WERI-Rb-1 (cell line): ENCODE measurements around the gene GBP2.
"Not testable (repeated sequence)": the region's sequence is repeated elsewhere in the genome, so short reads cannot be mapped to it uniquely, and the experiment has no call there.

Experiments used
- DNase-seq: peaks from one replicate; pipeline ENCODE4 v3.0.0-alpha.2; 2020
- H3K27ac ChIP-seq: fragments of 250-450 bp; sonication (Bioruptor Pico); 2 replicates; pipeline ENCODE4 v1.5.1; 2020; ENCODE audit warnings: mild to moderate bottlenecking, moderate library complexity
- H3K27me3 ChIP-seq: fragments of 250-450 bp; sonication (Bioruptor Pico); 2 replicates; pipeline ENCODE4 v1.5.1; 2021; ENCODE audit warnings: mild to moderate bottlenecking, low read depth, moderate library complexity; ENCODE audit not compliant: insufficient read depth, severe bottlenecking
- H3K36me3 ChIP-seq: fragments of 250-450 bp; sonication (Bioruptor Pico); 2 replicates; pipeline ENCODE4 v1.5.1; 2020; ENCODE audit warnings: mild to moderate bottlenecking, moderate library complexity
- H3K4me3 ChIP-seq: 2 replicates; pipeline ENCODE4 v1.5.1; 2011; ENCODE audit warnings: low read depth, mild to moderate bottlenecking, control low read depth, low read length
- H3K9me3 ChIP-seq: fragments of 250-450 bp; sonication (Bioruptor Pico); 2 replicates; pipeline ENCODE4 v1.5.1; 2021; ENCODE audit warnings: mild to moderate bottlenecking, moderate library complexity; ENCODE audit not compliant: severe bottlenecking
- TF ChIP-seq, protein P1 (sequence below): IDR thresholded peaks from 2 replicates; pipeline ENCODE4 v1.5.1; 2011; ENCODE audit warnings: low read depth, mild to moderate bottlenecking, control low read depth, inconsistent platforms, low read length

The GBP2 gene

GRCh38 chr1:89133747-89134146 lies 7.8 kb upstream of the GBP2 start:
- H3K4me3 ChIP-seq, result no peak overlapping the region
- DNase-seq, result no peak
- no peaks in the 10 kb centered on the region for H3K36me3 ChIP-seq

DNA sequence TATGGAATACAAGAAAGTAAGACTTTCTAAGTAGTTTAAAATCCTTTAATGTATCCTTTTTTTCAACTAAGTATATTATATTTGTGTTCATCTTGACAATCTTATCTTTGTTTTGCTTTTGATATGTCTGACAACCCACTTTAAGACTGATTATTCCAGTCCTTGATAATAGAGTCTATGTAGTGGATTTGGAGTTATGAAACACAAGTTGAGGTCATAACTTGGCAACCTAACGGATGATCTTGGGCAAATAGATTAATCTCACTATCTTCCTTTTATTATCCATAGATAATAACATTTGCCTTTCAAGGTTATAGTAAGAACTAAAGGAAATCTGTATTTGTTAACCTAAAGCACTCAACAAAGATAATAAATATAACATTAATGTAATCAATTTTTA lies 4.8 kb upstream of the GBP2 start:
- Histone ChIP-seq H3K36me3 (no peaks in the 10 kb centered on the region), H3K27ac (no peak overlapping the region), H3K4me3 (no peak overlapping the region), H3K27me3 (peaks cover 5% of the 10 kb centered on the region), H3K9me3 (no peaks in the 10 kb centered on the region)
- DNase-seq, result no peak
- TF ChIP-seq, protein P1, sequence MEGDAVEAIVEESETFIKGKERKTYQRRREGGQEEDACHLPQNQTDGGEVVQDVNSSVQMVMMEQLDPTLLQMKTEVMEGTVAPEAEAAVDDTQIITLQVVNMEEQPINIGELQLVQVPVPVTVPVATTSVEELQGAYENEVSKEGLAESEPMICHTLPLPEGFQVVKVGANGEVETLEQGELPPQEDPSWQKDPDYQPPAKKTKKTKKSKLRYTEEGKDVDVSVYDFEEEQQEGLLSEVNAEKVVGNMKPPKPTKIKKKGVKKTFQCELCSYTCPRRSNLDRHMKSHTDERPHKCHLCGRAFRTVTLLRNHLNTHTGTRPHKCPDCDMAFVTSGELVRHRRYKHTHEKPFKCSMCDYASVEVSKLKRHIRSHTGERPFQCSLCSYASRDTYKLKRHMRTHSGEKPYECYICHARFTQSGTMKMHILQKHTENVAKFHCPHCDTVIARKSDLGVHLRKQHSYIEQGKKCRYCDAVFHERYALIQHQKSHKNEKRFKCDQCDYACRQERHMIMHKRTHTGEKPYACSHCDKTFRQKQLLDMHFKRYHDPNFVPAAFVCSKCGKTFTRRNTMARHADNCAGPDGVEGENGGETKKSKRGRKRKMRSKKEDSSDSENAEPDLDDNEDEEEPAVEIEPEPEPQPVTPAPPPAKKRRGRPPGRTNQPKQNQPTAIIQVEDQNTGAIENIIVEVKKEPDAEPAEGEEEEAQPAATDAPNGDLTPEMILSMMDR, result no peak

More at GRCh38 chr1:89133747-89134146, 7.8 kb upstream of the GBP2 start:
- Histone ChIP-seq H3K9me3 (no peaks in the 10 kb centered on the region), H3K27me3 (peaks cover 5% of the 10 kb centered on the region), H3K27ac (no peak overlapping the region)
- TF ChIP-seq, protein P1, result no peak

GRCh38 chr1:89129911-89130310 lies 4.0 kb upstream of the GBP2 start:
- no peaks in the 10 kb centered on the region for H3K9me3 ChIP-seq
- no peak overlapping the region for H3K27ac ChIP-seq
- H3K27me3 ChIP-seq, result peaks cover 5% of the 10 kb centered on the region
- H3K4me3 ChIP-seq, result no peak overlapping the region
- H3K36me3 ChIP-seq, result no peaks in the 10 kb centered on the region
- TF ChIP-seq, protein P1, result no peak
- no peak for DNase-seq

DNA sequence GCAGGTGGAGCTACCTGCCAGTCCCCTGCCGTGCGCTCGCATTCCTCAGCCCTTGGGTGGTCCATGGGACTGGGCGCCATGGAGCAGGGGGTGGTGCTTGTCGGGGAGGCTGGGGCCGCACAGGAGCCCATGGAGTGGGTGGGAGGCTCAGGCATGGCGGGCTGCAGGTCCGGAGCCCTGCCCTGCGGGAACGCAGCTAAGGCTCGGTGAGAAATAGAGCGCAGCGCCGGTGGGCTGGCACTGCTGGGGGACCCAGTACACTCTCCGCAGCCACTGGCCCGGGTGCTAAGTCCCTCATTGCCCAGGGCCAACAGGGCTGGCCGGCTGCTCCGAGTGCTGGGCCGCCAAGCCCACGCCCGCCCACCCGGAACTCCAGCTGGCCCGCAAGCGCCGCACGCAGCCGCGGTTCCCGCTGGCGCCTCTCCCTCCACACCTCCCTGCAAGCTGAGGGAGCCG lies 2.1 kb upstream of the GBP2 start:
- not testable (repeated sequence) for H3K27ac ChIP-seq, DNase-seq, H3K36me3 ChIP-seq, H3K4me3 ChIP-seq, H3K9me3 ChIP-seq, H3K27me3 ChIP-seq

DNA sequence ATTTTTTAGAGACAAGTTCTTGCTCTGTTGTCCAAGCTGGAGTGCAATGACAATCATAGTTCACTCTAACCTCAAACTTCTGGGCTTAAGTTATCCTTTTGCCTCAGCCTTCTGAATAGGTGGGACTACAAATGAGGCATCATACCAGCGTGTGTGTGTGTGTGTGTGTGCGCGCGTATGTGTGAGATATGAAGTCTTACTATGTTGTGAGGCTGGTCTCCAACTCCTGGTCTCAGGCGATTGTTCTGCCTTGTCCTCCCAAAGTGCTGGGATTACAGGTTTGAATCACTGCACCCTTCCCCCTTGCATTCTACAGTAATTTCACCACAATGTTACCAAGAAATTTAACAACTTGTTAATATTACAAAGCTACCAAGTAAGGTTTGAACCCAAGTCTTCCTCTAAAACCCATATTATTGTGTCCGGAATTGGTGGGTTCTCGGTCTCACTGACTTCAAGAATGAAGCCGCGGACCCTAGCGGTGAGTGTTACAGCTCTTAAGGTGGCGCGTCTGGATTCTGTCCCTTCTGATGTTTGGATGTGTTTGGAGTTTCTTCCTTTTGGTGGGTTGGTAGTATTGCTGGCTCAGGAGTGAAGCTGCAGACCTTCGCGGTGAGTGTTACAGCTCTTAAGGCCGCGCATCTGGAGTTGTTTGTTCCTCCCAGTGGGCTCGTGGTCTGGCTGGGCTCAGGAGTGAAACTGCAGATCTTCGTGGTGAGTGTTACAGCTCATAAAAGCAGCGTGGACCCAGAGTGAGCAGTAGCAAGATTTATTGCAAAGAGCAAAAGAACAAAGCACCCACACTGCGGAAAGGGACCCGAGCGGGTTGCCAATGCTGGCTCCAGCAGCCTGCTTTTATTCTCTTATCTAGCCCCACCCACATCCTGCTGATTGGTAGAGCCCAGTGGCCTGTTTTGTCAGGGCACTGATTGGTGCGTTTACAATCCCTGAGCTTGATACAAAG lies 970 bp upstream of the GBP2 start:
- H3K27ac ChIP-seq, DNase-seq, H3K27me3 ChIP-seq, H3K9me3 ChIP-seq, H3K4me3 ChIP-seq, H3K36me3 ChIP-seq: not testable (repeated sequence)

DNA sequence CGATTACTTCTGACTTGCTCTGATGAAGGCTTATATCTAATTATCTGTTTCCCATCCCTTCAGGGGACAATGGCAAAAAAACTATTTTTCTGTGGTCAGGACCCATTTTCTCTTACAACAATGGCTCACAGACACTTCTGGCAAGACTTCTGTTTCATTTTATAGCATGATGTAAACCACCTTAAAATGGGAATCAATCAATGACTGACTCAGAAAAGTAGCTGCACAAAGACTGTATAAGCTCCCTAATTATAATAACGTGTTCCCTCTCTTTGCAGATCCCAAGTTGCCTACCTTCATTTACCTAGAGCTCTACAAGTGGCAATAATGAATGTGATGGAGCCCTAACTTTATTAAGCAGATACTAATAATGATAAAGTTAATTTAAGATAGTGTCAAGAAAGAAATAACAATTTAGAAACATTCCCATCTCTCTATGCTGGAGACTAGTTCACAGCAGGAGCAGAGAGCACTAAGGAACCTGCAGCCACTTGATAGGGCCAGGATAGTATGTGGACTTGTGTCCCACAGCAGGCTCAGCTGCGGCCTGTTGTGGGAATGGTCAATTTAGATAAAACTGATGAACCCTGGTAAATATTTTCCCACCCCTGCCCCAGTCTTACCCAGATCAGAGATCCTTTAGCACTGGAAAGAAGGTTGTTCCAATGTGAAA lies 538 bp downstream of the GBP2 start:
- DNase-seq, result no peak
- Histone ChIP-seq H3K4me3 (no peak overlapping the region), H3K27me3 (peaks cover 5% of the 10 kb centered on the region), H3K9me3 (no peaks in the 10 kb centered on the region), H3K27ac (no peak overlapping the region), H3K36me3 (no peaks in the 10 kb centered on the region)
- TF ChIP-seq, protein P1, result no peak
